Neural cell (in vitro differentiated cells): ENCODE results near the gene DUSP28. TPM values are rescaled to one million over a fixed set of nuclear protein-coding genes. Genes with fewer than 3 reads are reported as not detected.

Experiments used
- H2AFZ ChIP-seq: fragments of 200-600, 300-800 bp; sonication (generic), shearing (Covaris generic); 2 replicates; pipeline ENCODE4 v1.6.0; 2014; ENCODE audit warnings: low read depth, mild to moderate bottlenecking, antibody characterized with exemption, low read length, moderate library complexity
- H3F3A ChIP-seq: fragments of 200-600 bp; shearing (Covaris generic); 2 replicates; pipeline ENCODE4 v1.6.1; 2016; ENCODE audit warnings: mild to moderate bottlenecking, moderate library complexity, mixed read lengths, antibody characterized with exemption, low read length; ENCODE audit not compliant: insufficient read depth, poor library complexity, severe bottlenecking
- H3K27ac ChIP-seq: fragments of 200-600, 300-800 bp; sonication (generic), shearing (Covaris generic); 2 replicates; pipeline ENCODE4 v1.5.1; 2014; ENCODE audit warnings: mild to moderate bottlenecking, low read length, moderate library complexity
- H3K27me3 ChIP-seq: fragments of 300-800, 200-600 bp; sonication (generic), shearing (Covaris generic); 2 replicates; pipeline ENCODE4 v1.6.0; 2014; ENCODE audit warnings: mild to moderate bottlenecking, low read depth, low read length, moderate library complexity; ENCODE audit not compliant: insufficient read depth
- H3K36me3 ChIP-seq: fragments of 300-800, 200-600 bp; sonication (generic), shearing (Covaris generic); 2 replicates; pipeline ENCODE4 v1.5.1; 2014; ENCODE audit warnings: mild to moderate bottlenecking, antibody characterized with exemption, low read length, moderate library complexity; ENCODE audit not compliant: insufficient read depth
- H3K4me2 ChIP-seq: fragments of 300-800, 200-600 bp; sonication (generic), shearing (Covaris generic); 2 replicates; pipeline ENCODE4 v1.6.0; 2014; ENCODE audit warnings: mild to moderate bottlenecking, low read length
- H3K4me3 ChIP-seq: fragments of 300-800, 200-600 bp; sonication (generic), shearing (Covaris generic); 2 replicates; pipeline ENCODE4 v1.5.1; 2014; ENCODE audit warnings: mild to moderate bottlenecking, low read length, moderate library complexity
- H3K79me2 ChIP-seq: fragments of 200-600 bp; shearing (Covaris generic); replicated peaks from 2 replicates; pipeline ENCODE4 v1.6.0; 2014; ENCODE audit warnings: mild to moderate bottlenecking, low read length, moderate library complexity; ENCODE audit not compliant: insufficient read depth
- H3K9ac ChIP-seq: fragments of 300-800, 200-600 bp; sonication (generic), shearing (Covaris generic); 2 replicates; pipeline ENCODE4 v1.6.1; 2016; ENCODE audit warnings: mild to moderate bottlenecking, low read length, mixed read lengths
- H3K9me2 ChIP-seq: fragments of 200-600 bp; shearing (Covaris generic); 2 replicates; pipeline ENCODE4 v1.6.1; 2016; ENCODE audit warnings: mild to moderate bottlenecking, low read length, mixed read lengths; ENCODE audit not compliant: insufficient read depth
- H3K9me3 ChIP-seq: fragments of 200-600, 300-800 bp; sonication (generic), shearing (Covaris generic); 2 replicates; pipeline ENCODE4 v1.6.1; 2016; ENCODE audit warnings: mild to moderate bottlenecking, mixed run types, low read length, moderate library complexity, mixed read lengths
- H4K20me1 ChIP-seq: fragments of 200-600 bp; shearing (Covaris generic); 2 replicates; pipeline ENCODE4 v1.6.1; 2016; ENCODE audit warnings: mild to moderate bottlenecking, mixed run types; ENCODE audit not compliant: insufficient read depth
- CTCF ChIP-seq: fragments of 450-650 bp; IDR thresholded peaks from 2 replicates; pipeline ENCODE4 v1.5.1; 2014; ENCODE audit warnings: antibody characterized with exemption, mild to moderate bottlenecking, moderate library complexity; ENCODE audit not compliant: poor library complexity, severe bottlenecking
- EP300 ChIP-seq: fragments of 450-650 bp; conservative IDR thresholded peaks from 2 replicates; pipeline ENCODE4 v1.6.1; 2014; ENCODE audit warnings: antibody characterized with exemption, mild to moderate bottlenecking, moderate library complexity; ENCODE audit not compliant: poor library complexity, severe bottlenecking
- EZH2 ChIP-seq: fragments of 200-600, 300-800 bp; shearing (Covaris generic), sonication (generic); IDR thresholded peaks from 2 replicates; pipeline ENCODE4 v1.6.1; 2014; ENCODE audit warnings: antibody characterized with exemption, low read length, borderline replicate concordance, mild to moderate bottlenecking; ENCODE audit not compliant: insufficient read depth, poor library complexity, severe bottlenecking
- MXI1 ChIP-seq: fragments of 450-650 bp; conservative IDR thresholded peaks from 2 replicates; pipeline ENCODE4 v1.6.1; 2014; ENCODE audit warnings: antibody characterized with exemption, mild to moderate bottlenecking; ENCODE audit not compliant: poor library complexity, severe bottlenecking
- POLR2AphosphoS5 ChIP-seq: IDR thresholded peaks from 2 replicates; pipeline ENCODE4 v1.6.1; 2012
- RAD21 ChIP-seq: fragments of 450-650 bp; conservative IDR thresholded peaks from 2 replicates; pipeline ENCODE4 v1.6.1; 2014; ENCODE audit warnings: antibody characterized with exemption, mild to moderate bottlenecking, moderate library complexity
- REST ChIP-seq: IDR thresholded peaks from 2 replicates; pipeline ENCODE4 v1.6.1; 2012; ENCODE audit warnings: borderline replicate concordance
- SMC3 ChIP-seq: fragments of 450-650 bp; conservative IDR thresholded peaks from 2 replicates; pipeline ENCODE4 v1.6.1; 2014; ENCODE audit warnings: antibody characterized with exemption, mild to moderate bottlenecking, moderate library complexity; ENCODE audit not compliant: poor library complexity
- TAF1 ChIP-seq: IDR thresholded peaks from 2 replicates; pipeline ENCODE4 v1.6.1; 2012; ENCODE audit warnings: low read depth
- polyA plus RNA-seq: library from polyadenylated mRNA; depleted of rRNA; stranded (reverse); fragments of >200 nt; gene quantifications from 2 replicates; pipeline ENCODE4 v1.2.3, GENCODE V29; 2014

DUSP28 gene
- polyA plus RNA-seq, 1 donor from 2014 or later, result 26.6 TPM

- Histone ChIP-seq H4K20me1 (no peaks in the 10 kb centered on the region), H3K4me2 (no peak overlapping the region), H2AFZ (no peak overlapping the region), H3K27me3 (no peaks in the 10 kb centered on the region), H3K9me3 (no peaks in the 10 kb centered on the region), H3K27ac (no peak overlapping the region), H3K9me2 (no peaks in the 10 kb centered on the region), H3K4me3 (peak overlapping the region; percentile 64), H3K9ac (no peak overlapping the region), H3K36me3 (no peaks in the 10 kb centered on the region), H3F3A (no peaks in the 10 kb centered on the region), H3K79me2 (no peaks in the 10 kb centered on the region)
- no peak for TF ChIP-seq SMC3
- no peak for TF ChIP-seq TAF1
- TF ChIP-seq REST, result no peak
- TF ChIP-seq MXI1, result no peak
- no peak for TF ChIP-seq RAD21
- no peak for TF ChIP-seq POLR2AphosphoS5
- no peak for TF ChIP-seq EP300
- no peak for TF ChIP-seq EZH2
- no peak for TF ChIP-seq CTCF
Observed at GRCh38 chr2:240558236-240558761, 1.9 kb upstream of the DUSP28 start.

GRCh38 chr2:240559286-240559685 is 871 bp upstream of the DUSP28 start:
- H3K36me3 ChIP-seq, result no peaks in the 10 kb centered on the region
- no peaks in the 10 kb centered on the region for H3F3A ChIP-seq
- H4K20me1 ChIP-seq, result no peaks in the 10 kb centered on the region
- peak overlapping the region; percentile 91 for H3K4me3 ChIP-seq
- H3K79me2 ChIP-seq, result no peaks in the 10 kb centered on the region
- H3K9me3 ChIP-seq, result no peaks in the 10 kb centered on the region
- no peak overlapping the region for H2AFZ ChIP-seq
- H3K27me3 ChIP-seq, result no peaks in the 10 kb centered on the region
- H3K9me2 ChIP-seq, result no peaks in the 10 kb centered on the region
- H3K4me2 ChIP-seq, result no peak overlapping the region
- H3K9ac ChIP-seq, result no peak overlapping the region
- no peak for TF ChIP-seq CTCF
- no peak for TF ChIP-seq SMC3
- TF ChIP-seq TAF1, result no peak
- TF ChIP-seq REST, result no peak
- no peak for TF ChIP-seq EP300
- no peak for TF ChIP-seq POLR2AphosphoS5
- TF ChIP-seq RAD21, result no peak
- no peak for TF ChIP-seq MXI1
- TF ChIP-seq EZH2, result no peak
- H3K27ac ChIP-seq, result no peak overlapping the region
